Melanocyte of skin (primary cell): ENCODE measurements around the gene TUBA3C. TPM values are rescaled to one million over a fixed set of nuclear protein-coding genes. Genes with fewer than 3 reads are reported as not detected.

Source experiments
- small RNA-seq, 2 donors: library from RNA; depleted of rRNA; stranded (forward); fragments of <200 nt; gene quantifications; one replicate each; pipeline ENCODE3, GENCODE V24; 2012
- total RNA-seq, 2 donors: library from RNA; depleted of rRNA; stranded (reverse); fragments of >200 nt; gene quantifications; 2 replicates each; pipeline ENCODE4 v1.2.3, GENCODE V29; 2012

TUBA3C gene
- total RNA-seq = not detected

DNA sequence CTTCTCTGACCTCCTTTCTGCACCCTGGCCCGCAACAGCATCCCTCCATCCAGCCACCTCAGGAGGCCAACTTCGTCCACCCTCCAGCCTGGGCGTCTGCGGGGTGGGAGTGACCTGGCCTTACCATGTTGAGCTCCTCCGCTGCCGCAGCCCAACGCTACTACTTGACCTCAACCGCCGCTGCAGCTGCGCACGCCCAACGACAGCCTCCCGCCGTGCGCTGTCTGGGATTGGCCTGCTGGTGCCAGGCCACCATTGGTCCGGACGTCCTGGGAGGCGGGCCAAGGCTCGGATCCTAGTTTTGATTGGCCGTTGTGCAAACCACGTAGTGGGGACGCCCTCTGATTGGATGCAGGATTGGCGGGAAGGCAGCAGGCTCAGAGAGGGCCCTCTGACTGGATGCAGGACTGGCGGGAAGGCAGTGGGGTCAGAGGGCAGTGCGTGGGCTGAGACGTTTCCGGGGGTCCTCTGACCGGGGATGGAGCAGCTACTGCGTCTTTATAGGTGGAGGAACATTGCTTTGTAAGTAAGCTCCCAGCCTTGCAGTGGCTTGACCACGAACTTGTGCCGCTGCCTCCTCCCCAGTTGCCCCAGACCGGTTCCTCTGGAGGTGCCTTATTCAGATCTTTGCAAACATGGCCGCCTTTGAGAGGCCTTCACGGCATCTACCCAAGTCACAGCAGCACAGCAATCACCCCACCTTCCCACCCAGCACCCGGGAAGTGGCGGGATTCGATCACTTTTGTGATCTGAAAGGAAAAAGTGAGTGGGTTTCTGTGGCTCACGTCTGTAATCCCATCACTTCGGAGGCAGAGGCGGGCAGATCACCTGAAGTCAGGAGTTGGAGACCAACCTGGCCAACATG, at the start of gene TUBA3C:
TUBA3C (minus strand) TSS at position 204 of the 865 bp plus-strand sequence; CDS start at position 127, 77 bp downstream.

Small RNA genes lying within 50 kb of the gene (small RNA-seq; reads per million reads assigned to genes)
- 0 reads per million in 2 donors for gene AL139327.4
